Activated B cell treated with CpG ODN at 0.5 μM for 24 hours (primary cell): ENCODE results near the gene CSTF1. TPM values are rescaled to one million over a fixed set of nuclear protein-coding genes. Genes with fewer than 3 reads are reported as not detected.

Experiments
- ATAC-seq: fragments of 200-7000 bp; cut with Tn5 transposase; one replicate; pipeline ENCODE4 v1.10.0; 2021; ENCODE audit warnings: low read depth, mild to moderate bottlenecking, moderate library complexity
- CTCF ChIA-PET: fragments of 350-600 bp; sonication (Branson Sonifier 250); formaldehyde crosslinking; loops from one replicate; lab custom pipeline; 2021; ENCODE audit warnings: antibody characterized with exemption; lab: Charles Lee
- POLR2A ChIA-PET: fragments of 350-600 bp; sonication (Branson Sonifier 250); formaldehyde crosslinking; loops from one replicate; lab custom pipeline; 2021; ENCODE audit warnings: antibody characterized with exemption; lab: Charles Lee
- DNase-seq: peaks from one replicate; pipeline ENCODE4 v3.0.0; 2022
- H3K27ac Mint-ChIP-seq: one replicate; pipeline ENCODE4 v1.8.0; 2020; ENCODE audit warnings: mixed read lengths
- H3K27me3 Mint-ChIP-seq: one replicate; pipeline ENCODE4 v1.8.0; 2021; ENCODE audit warnings: mixed read lengths
- H3K36me3 Mint-ChIP-seq: one replicate; pipeline ENCODE4 v1.8.0; 2021; ENCODE audit warnings: low read depth, mixed read lengths
- H3K4me1 Mint-ChIP-seq: one replicate; pipeline ENCODE4 v1.8.0; 2021; ENCODE audit warnings: mixed read lengths
- H3K4me3 Mint-ChIP-seq: one replicate; pipeline ENCODE4 v1.8.0; 2020; ENCODE audit warnings: mild to moderate bottlenecking, mixed read lengths
- H3K9me3 Mint-ChIP-seq: one replicate; pipeline ENCODE4 v1.8.0; 2020; ENCODE audit warnings: mixed read lengths
- intact Hi-C: fragments of 100-400 bp; cut with micrococcal nuclease; formaldehyde crosslinking; loops from one replicate; pipeline ENCODE4 v1.15.1; 2024
- total RNA-seq: library from RNA; stranded (reverse); gene quantifications from 2 replicates; pipeline ENCODE4 v1.2.3, GENCODE V29; 2022
- TF ChIP-seq, protein P1 (sequence below): fragments of 200-600 bp; IDR thresholded peaks from one replicate; pipeline ENCODE4 v1.8.0; 2022; ENCODE audit warnings: antibody characterized with exemption, mild to moderate bottlenecking

The CSTF1 gene
- total RNA-seq, 1 donor from 2014 or later, result 36.2 TPM

DNA sequence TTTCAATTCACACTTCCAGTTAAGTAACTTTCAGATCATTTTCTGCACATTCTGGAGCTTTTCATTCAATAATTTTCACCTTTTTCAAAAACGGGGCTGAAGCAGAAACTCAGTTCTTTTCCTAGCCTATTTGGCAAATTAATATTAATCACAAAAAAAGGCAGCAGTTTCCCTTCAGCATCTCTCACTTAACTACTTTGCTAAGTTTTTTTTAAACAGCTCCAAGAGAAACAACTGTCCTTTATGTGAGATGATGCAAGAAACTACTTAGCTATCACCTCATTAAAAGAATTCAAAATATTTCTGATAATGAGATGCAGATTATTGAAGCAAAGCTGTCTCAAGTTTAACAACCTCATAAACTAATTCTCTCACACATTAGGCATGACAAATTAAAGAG is 31.4 kb downstream of the CSTF1 start:
- Mint-ChIP-seq H3K27me3 (no peaks in the 10 kb centered on the region), H3K4me1 (peaks cover 16% of the 10 kb centered on the region), H3K4me3 (no peak overlapping the region), H3K36me3 (no peaks in the 10 kb centered on the region), H3K27ac (no peak overlapping the region), H3K9me3 (no peaks in the 10 kb centered on the region)
- intact Hi-C loops, result no loop called here
- no peak for DNase-seq
- CTCF ChIA-PET, result no interaction called here
- POLR2A ChIA-PET, result no interaction called here
- ATAC-seq, result no peak
- TF ChIP-seq, protein P1, sequence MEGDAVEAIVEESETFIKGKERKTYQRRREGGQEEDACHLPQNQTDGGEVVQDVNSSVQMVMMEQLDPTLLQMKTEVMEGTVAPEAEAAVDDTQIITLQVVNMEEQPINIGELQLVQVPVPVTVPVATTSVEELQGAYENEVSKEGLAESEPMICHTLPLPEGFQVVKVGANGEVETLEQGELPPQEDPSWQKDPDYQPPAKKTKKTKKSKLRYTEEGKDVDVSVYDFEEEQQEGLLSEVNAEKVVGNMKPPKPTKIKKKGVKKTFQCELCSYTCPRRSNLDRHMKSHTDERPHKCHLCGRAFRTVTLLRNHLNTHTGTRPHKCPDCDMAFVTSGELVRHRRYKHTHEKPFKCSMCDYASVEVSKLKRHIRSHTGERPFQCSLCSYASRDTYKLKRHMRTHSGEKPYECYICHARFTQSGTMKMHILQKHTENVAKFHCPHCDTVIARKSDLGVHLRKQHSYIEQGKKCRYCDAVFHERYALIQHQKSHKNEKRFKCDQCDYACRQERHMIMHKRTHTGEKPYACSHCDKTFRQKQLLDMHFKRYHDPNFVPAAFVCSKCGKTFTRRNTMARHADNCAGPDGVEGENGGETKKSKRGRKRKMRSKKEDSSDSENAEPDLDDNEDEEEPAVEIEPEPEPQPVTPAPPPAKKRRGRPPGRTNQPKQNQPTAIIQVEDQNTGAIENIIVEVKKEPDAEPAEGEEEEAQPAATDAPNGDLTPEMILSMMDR, result no peak

DNA sequence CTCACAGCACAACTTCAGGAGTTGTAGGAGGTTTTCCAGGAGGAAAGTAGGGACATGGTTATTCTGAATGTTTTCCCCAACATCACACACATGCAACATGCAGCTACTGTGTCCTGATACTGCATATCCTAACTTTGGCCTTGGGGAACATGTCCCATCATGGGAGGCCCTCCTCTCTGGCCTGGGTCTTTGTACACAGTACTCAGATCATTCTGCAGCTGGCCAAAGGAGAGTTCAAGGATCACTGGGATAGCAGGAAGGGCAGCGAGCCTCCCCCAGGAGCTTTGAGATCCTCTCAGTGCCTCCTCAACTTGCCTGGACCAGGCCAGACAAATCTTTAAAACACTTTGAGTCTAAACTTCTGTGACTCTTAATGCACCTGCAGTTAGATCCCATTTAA is 32.5 kb downstream of the CSTF1 start:
- H3K36me3 Mint-ChIP-seq, result no peaks in the 10 kb centered on the region
- no peak overlapping the region for H3K27ac Mint-ChIP-seq
- H3K4me1 Mint-ChIP-seq, result peaks cover 23% of the 10 kb centered on the region
- H3K4me3 Mint-ChIP-seq, result no peak overlapping the region
- intact Hi-C loops, result no loop called here
- TF ChIP-seq, protein P1, result no peak
- ATAC-seq (no peak), DNase-seq (no peak)
- no peaks in the 10 kb centered on the region for H3K27me3 Mint-ChIP-seq
- ChIA-PET POLR2A (no interaction called here), CTCF (no interaction called here)
- no peaks in the 10 kb centered on the region for H3K9me3 Mint-ChIP-seq

DNA sequence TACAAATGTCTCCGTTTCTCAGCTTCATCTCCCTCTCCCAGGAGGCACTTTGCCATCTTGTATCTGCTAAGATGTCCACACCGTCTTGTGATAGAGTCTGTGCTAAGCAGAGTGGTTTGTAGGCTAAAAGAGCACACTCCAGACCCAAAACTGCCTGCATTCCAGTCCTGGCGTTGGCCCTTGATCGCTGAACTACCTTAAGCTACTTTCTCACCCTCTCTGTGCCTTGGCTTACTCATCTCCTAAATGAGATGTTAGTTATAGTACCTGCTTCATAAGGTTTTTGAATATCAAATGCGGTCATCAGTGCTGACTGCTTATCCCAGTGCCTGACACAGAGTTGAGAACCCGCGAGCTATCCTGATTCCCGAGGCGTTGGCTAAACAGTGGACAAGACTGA is 33.6 kb downstream of the CSTF1 start:
- ChIA-PET POLR2A (no interaction called here), CTCF (no interaction called here)
- intact Hi-C loops, result no loop called here
- Mint-ChIP-seq H3K9me3 (no peaks in the 10 kb centered on the region), H3K36me3 (no peaks in the 10 kb centered on the region), H3K4me3 (no peak overlapping the region), H3K27ac (no peak overlapping the region), H3K27me3 (peaks cover 2% of the 10 kb centered on the region), H3K4me1 (peaks cover 26% of the 10 kb centered on the region)
- ATAC-seq (no peak), DNase-seq (no peak)
- TF ChIP-seq, protein P1, result no peak

DNA sequence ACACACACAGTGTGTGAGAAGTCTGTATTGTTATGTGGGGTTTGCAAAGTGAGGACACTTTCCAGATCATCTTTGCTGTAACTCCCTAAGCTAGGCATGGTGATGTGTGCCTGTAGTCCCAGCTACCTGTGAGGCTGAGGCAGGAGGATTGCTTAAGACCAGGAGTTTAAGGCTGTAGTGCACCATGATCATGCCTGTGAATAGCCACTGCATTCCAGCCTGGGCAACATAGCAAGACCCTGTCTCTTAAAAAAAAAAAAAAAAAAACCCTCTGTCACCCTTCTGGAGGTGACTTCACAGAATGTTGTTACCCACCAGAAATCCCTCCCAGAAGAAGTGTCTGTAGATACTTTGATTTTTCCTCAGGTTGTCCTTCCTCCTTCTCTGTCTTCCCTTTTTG is 34.5 kb downstream of the CSTF1 start:
- intact Hi-C loops, result no loop called here
- POLR2A ChIA-PET, result no interaction called here
- CTCF ChIA-PET, result no interaction called here
- Mint-ChIP-seq H3K36me3 (no peaks in the 10 kb centered on the region), H3K27ac (no peak overlapping the region), H3K4me3 (no peak overlapping the region), H3K9me3 (no peaks in the 10 kb centered on the region), H3K27me3 (peaks cover 4% of the 10 kb centered on the region), H3K4me1 (peaks cover 26% of the 10 kb centered on the region)
- DNase-seq, result no peak
- TF ChIP-seq, protein P1, result no peak
- no peak for ATAC-seq

DNA sequence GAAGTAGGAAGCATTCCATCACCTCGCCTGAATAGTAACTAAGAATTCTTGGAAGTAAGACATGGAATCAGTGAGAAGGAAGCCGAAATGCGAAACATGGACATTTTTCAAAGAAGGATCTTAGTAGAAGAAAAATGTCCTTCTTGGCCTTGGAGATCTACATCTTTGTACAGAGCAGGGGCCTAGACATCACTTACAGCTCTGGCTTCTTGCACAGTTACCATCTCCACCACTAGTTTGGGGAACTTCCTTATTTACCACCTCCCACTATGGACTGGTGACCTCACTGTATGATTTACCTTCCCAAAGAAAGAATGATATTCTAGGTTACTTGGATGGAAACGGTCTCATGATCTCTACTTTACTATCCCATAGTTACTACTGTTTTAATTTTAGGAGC is 35.4 kb downstream of the CSTF1 start:
- Mint-ChIP-seq H3K36me3 (no peaks in the 10 kb centered on the region), H3K9me3 (no peaks in the 10 kb centered on the region), H3K27me3 (peaks cover 4% of the 10 kb centered on the region), H3K4me3 (no peak overlapping the region), H3K4me1 (peaks cover 26% of the 10 kb centered on the region), H3K27ac (no peak overlapping the region)
- ATAC-seq (no peak), DNase-seq (no peak)
- CTCF ChIA-PET, result no interaction called here
- POLR2A ChIA-PET, result no interaction called here
- intact Hi-C loops, result no loop called here
- TF ChIP-seq, protein P1, result no peak
